HepG2 (cell line): ENCODE results near the gene IGLON5. TPM values are rescaled to one million over a fixed set of nuclear protein-coding genes. Genes with fewer than 3 reads are reported as not detected.

Experiments
- ARNT2 ChIP-seq: sonication (generic); formaldehyde crosslinking; IDR thresholded peaks from 2 replicates; pipeline ENCODE4 v1.8.0; 2022; ENCODE audit warnings: mild to moderate bottlenecking, low read depth, missing genetic modification reagents, moderate library complexity
- BCL3 ChIP-seq: sonication (generic); formaldehyde crosslinking; IDR thresholded peaks from 2 replicates; pipeline ENCODE4 v1.5.1; 2020; ENCODE audit warnings: mild to moderate bottlenecking, missing genetic modification reagents, moderate library complexity
- GLI4 ChIP-seq: sonication (generic); formaldehyde crosslinking; IDR thresholded peaks from 2 replicates; pipeline ENCODE4 v1.5.1; 2020; ENCODE audit warnings: missing genetic modification reagents, mild to moderate bottlenecking, moderate library complexity, borderline replicate concordance
- HIC2 ChIP-seq: sonication (generic); formaldehyde crosslinking; IDR thresholded peaks from 2 replicates; pipeline ENCODE4 v1.9.0; 2022; ENCODE audit warnings: low read depth, missing genetic modification reagents
- KDM6A ChIP-seq: IDR thresholded peaks from 2 replicates; pipeline ENCODE4 v1.6.1; 2016; ENCODE audit warnings: low read depth
- ONECUT2 ChIP-seq: sonication (generic); formaldehyde crosslinking; IDR thresholded peaks from 2 replicates; pipeline ENCODE4 v1.4.0; 2020; ENCODE audit warnings: missing genetic modification reagents
- RBFOX2 ChIP-seq: fragments of 200-400 bp; formaldehyde crosslinking; IDR thresholded peaks from 2 replicates; pipeline ENCODE4 v1.6.1; 2017; ENCODE audit warnings: low read depth, mild to moderate bottlenecking, low read length
- SIX1 ChIP-seq: sonication (generic); formaldehyde crosslinking; IDR thresholded peaks from 2 replicates; pipeline ENCODE4 v1.4.0; 2020; ENCODE audit warnings: missing genetic modification reagents, borderline replicate concordance
- SNAPC2 ChIP-seq: sonication (generic); formaldehyde crosslinking; IDR thresholded peaks from 2 replicates; pipeline ENCODE4 v1.8.1; 2022; ENCODE audit warnings: mild to moderate bottlenecking, missing genetic modification reagents
- U2AF2 ChIP-seq: fragments of 200-400 bp; formaldehyde crosslinking; IDR thresholded peaks from 2 replicates; pipeline ENCODE4 v1.6.1; 2017; ENCODE audit warnings: low read depth, mild to moderate bottlenecking, low read length
- ZBTB4 ChIP-seq: sonication (generic); formaldehyde crosslinking; IDR thresholded peaks from 2 replicates; pipeline ENCODE4 v1.4.0; 2020; ENCODE audit warnings: missing genetic modification reagents, mild to moderate bottlenecking, borderline replicate concordance
- ZBTB42 ChIP-seq: sonication (generic); formaldehyde crosslinking; IDR thresholded peaks from 2 replicates; pipeline ENCODE4 v1.5.0; 2020; ENCODE audit warnings: mild to moderate bottlenecking, missing genetic modification reagents
- ZNF281 ChIP-seq: sonication (generic); formaldehyde crosslinking; IDR thresholded peaks from 2 replicates; pipeline ENCODE4 v1.4.0; 2020; ENCODE audit warnings: missing genetic modification reagents, borderline replicate concordance
- ZNF329 ChIP-seq: sonication (generic); formaldehyde crosslinking; IDR thresholded peaks from 2 replicates; pipeline ENCODE4 v1.9.0; 2021; ENCODE audit warnings: low read depth, mild to moderate bottlenecking, missing genetic modification reagents
- ZNF607 ChIP-seq: sonication (generic); formaldehyde crosslinking; IDR thresholded peaks from 2 replicates; pipeline ENCODE4 v1.5.1; 2020; ENCODE audit warnings: missing genetic modification reagents, mild to moderate bottlenecking, borderline replicate concordance
- ZNF644 ChIP-seq: IDR thresholded peaks from 2 replicates; pipeline ENCODE4 v1.6.1; 2016; ENCODE audit warnings: low read depth
- ZNF839 ChIP-seq: sonication (generic); formaldehyde crosslinking; IDR thresholded peaks from 2 replicates; pipeline ENCODE4 v1.4.0; 2020; ENCODE audit warnings: missing genetic modification reagents, mild to moderate bottlenecking, borderline replicate concordance
- polyA plus RNA-seq, 8 experiments: library from polyadenylated mRNA; depleted of rRNA in 3 of 8; stranded (reverse) in 7 of 8; unstranded in 1 of 8; fragments of >200 nt; fragmentation: Illumina TruSeq in 4 of 8; extraction: Trizol in 4 of 8; gene quantifications; 2 replicates each; pipeline versions ENCODE4 v1.2.1 to v1.2.3, GENCODE V29; 2011 to 2016; ENCODE audit warnings: low read depth in 4 of 8, missing spikeins in 1 of 8, mixed read lengths in 1 of 8; ENCODE audit not compliant: insufficient read depth in 1 of 8
- total RNA-seq, 5 experiments: library from RNA; depleted of rRNA; stranded (reverse); fragments of >200 nt; fragmentation: Illumina TruSeq; extraction: Trizol; gene quantifications; 2 replicates each; pipeline ENCODE4 v1.2.3, GENCODE V29; 2016; ENCODE audit warnings: low read depth in 1 of 5
- TF ChIP-seq, protein P1 (sequence below): sonication (generic); formaldehyde crosslinking; IDR thresholded peaks from 2 replicates; pipeline ENCODE4 v1.4.0; 2020; ENCODE audit warnings: mild to moderate bottlenecking, missing genetic modification reagents

IGLON5 gene
- total and polyA plus RNA-seq, 2 of the 13 experiments (the other 11 are each of a cell fraction or from before 2014, with no cell fraction given), result 0.04 to 5.7 TPM

DNA sequence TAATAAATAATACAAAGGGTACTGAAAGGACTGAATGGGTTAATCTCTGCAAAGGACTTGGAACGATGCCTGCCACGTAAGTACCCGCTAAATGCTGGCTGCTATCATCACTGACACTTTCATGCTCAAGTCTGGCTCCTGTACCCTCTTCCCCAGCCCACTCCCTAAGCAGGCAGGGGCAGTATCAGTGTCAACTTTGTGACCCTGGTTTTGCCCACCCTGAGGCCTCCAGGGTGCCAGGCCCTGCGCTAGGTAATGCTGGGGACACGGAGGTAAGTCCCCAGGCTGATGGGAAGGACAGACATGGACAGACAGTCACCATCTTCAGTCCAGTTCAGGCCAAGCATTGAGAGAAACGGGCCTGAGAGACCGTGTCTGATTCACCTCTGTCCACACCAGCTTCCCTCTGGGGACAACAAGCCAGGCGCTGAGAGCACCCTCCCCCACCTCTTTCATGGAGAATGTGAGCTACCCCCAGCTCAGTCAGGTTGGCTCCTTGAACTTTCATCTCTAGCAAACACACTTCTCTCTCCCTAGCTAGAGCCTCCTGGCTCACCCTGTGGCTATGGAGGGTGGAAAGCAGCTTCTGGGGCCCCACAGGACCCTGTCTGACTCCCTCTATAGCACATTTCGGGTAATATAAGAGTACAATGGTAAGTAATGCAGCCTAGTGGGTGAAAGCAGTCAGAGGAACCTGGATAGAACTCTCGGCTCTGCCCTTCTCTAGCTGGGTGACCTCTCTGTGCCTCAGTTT lies 53.9 kb downstream of the IGLON5 start (continued):
- TF ChIP-seq ZNF329 (CRISPR knock-in tag) (0 out of 2 replicates have a peak, but pooled peaks have one; percentile 21), ONECUT2 (0 out of 2 replicates have a peak, but pooled peaks have one; percentile 28), SIX1 (no peak; the same call in 1 of the 2 replicates), ZNF839 (no peak), HIC2 (no peak; the same call in 1 of the 2 replicates), ZBTB4 (CRISPR knock-in tag) (no peak), ARNT2 (CRISPR knock-in tag) (no peak), ZNF644 (CRISPR knock-in tag) (no peak), SNAPC2 (CRISPR knock-in tag) (peak; percentile 69; the same call in 1 of the 2 replicates), GLI4 (CRISPR knock-in tag) (no peak), KDM6A (CRISPR knock-in tag) (peak; percentile 84), U2AF2 (no peak), ZBTB42 (CRISPR knock-in tag) (no peak), RBFOX2 (peak; percentile 89), ZNF607 (CRISPR knock-in tag) (peak; percentile 55; the same call in 1 of the 2 replicates), ZNF281 (CRISPR knock-in tag) (peak; percentile 98), BCL3 (CRISPR knock-in tag) (no peak)
- TF ChIP-seq, protein P1, sequence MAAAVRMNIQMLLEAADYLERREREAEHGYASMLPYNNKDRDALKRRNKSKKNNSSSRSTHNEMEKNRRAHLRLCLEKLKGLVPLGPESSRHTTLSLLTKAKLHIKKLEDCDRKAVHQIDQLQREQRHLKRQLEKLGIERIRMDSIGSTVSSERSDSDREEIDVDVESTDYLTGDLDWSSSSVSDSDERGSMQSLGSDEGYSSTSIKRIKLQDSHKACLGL, result no peak
